LNCaP clone FGC (cell line): ENCODE results near the gene TAPT1.

ENCODE experiments used
- DNase-seq: peaks from one replicate; pipeline ENCODE4 v3.0.0-alpha.2; 2011; ENCODE audit warnings: low read depth
- H3K4me3 ChIP-seq: 2 replicates; pipeline ENCODE4 v1.5.1; 2011; ENCODE audit warnings: mild to moderate bottlenecking, low read depth, low read length, control low read depth
- CTCF ChIP-seq: IDR thresholded peaks from 2 replicates; pipeline ENCODE4 v1.5.1; 2012; ENCODE audit warnings: mild to moderate bottlenecking; ENCODE audit not compliant: control insufficient read depth, insufficient read depth; ENCODE audit errors: extremely low read depth

Gene TAPT1

GRCh38 chr4:16259241-16259888, 33.1 kb upstream of the TAPT1 start:
- no peak for TF ChIP-seq CTCF
- H3K4me3 ChIP-seq, result no peak overlapping the region
- DNase-seq, result no peak

- H3K4me3 ChIP-seq, result no peak overlapping the region
- DNase-seq, result no peak
- TF ChIP-seq CTCF, result no peak
Measured at GRCh38 chr4:16257611-16258010, 31.3 kb upstream of the TAPT1 start.

- no peak for TF ChIP-seq CTCF
Measured at GRCh38 chr4:16256343-16256742, 30.1 kb upstream of the TAPT1 start.

GRCh38 chr4:16255730-16256129, 29.5 kb upstream of the TAPT1 start:
- no peak for DNase-seq
- no peak for TF ChIP-seq CTCF
- no peak overlapping the region for H3K4me3 ChIP-seq

More at GRCh38 chr4:16256343-16256742, 30.1 kb upstream of the TAPT1 start:
- no peak overlapping the region for H3K4me3 ChIP-seq
- DNase-seq, result no peak

GRCh38 chr4:16253127-16253960, 27.1 kb upstream of the TAPT1 start:
- no peak for DNase-seq
- no peak for TF ChIP-seq CTCF
- no peak overlapping the region for H3K4me3 ChIP-seq

GRCh38 chr4:16250661-16251365, 24.5 kb upstream of the TAPT1 start:
- H3K4me3 ChIP-seq, result no peak overlapping the region
- no peak for DNase-seq
- TF ChIP-seq CTCF, result no peak
